GM23338 (cell line): Measurements from ENCODE around the gene GPR35. TPM values are rescaled to one million over a fixed set of nuclear protein-coding genes. Genes with fewer than 3 reads are reported as not detected.

Experiments
- ATAC-seq: fragments of 200-7000 bp; cut with Tn5 transposase; 3 replicates; pipeline ENCODE4 v1.9.1; 2020
- DNase-seq: peaks from one replicate; pipeline ENCODE4 v3.0.0-alpha.2; 2015; ENCODE audit warnings: low spot score
- H2AFZ ChIP-seq: fragments of 200-600 bp; sonication (generic); 2 replicates; pipeline ENCODE4 v1.8.0; 2016; ENCODE audit warnings: antibody characterized with exemption, mild to moderate bottlenecking, moderate library complexity
- H3F3A ChIP-seq: fragments of 200-600 bp; sonication (generic); replicated peaks from 2 replicates; pipeline ENCODE4 v1.8.0; 2017; ENCODE audit warnings: antibody characterized with exemption, mixed run types, low read depth
- H3K27ac ChIP-seq: fragments of 200-600 bp; sonication (generic); 2 replicates; pipeline ENCODE4 v1.6.1; 2016; ENCODE audit warnings: low read depth
- H3K27me3 ChIP-seq: fragments of 200-600 bp; sonication (generic); 2 replicates; pipeline ENCODE4 v1.8.0; 2016; ENCODE audit warnings: mild to moderate bottlenecking, mixed run types, moderate library complexity; ENCODE audit not compliant: insufficient read depth
- H3K36me3 ChIP-seq: fragments of 200-600 bp; sonication (generic); 2 replicates; pipeline ENCODE4 v1.8.0; 2016; ENCODE audit warnings: mild to moderate bottlenecking; ENCODE audit not compliant: insufficient read depth
- H3K4me1 ChIP-seq: fragments of 200-600 bp; sonication (generic); 2 replicates; pipeline ENCODE4 v1.8.0; 2016; ENCODE audit warnings: mild to moderate bottlenecking, moderate library complexity; ENCODE audit not compliant: insufficient read depth
- H3K4me2 ChIP-seq: fragments of 200-600 bp; sonication (generic); 2 replicates; pipeline ENCODE4 v1.7.1; 2017; ENCODE audit warnings: mixed run types
- H3K4me3 ChIP-seq: fragments of 200-600 bp; sonication (generic); 2 replicates; pipeline ENCODE4 v1.6.1; 2016; ENCODE audit warnings: mixed run types
- H3K79me2 ChIP-seq: fragments of 200-600 bp; sonication (generic); replicated peaks from 2 replicates; pipeline ENCODE4 v1.8.0; 2017; ENCODE audit warnings: mild to moderate bottlenecking; ENCODE audit not compliant: insufficient read depth
- H3K9me2 ChIP-seq: fragments of 200-600 bp; sonication (generic); 2 replicates; pipeline ENCODE4 v1.8.0; 2017; ENCODE audit not compliant: insufficient read depth
- H4K20me1 ChIP-seq: fragments of 200-600 bp; sonication (generic); replicated peaks from 2 replicates; pipeline ENCODE4 v1.8.0; 2017; ENCODE audit warnings: mild to moderate bottlenecking; ENCODE audit not compliant: insufficient read depth
- H3K27ac Mint-ChIP-seq: 2 replicates; pipeline ENCODE4 v1.8.0; 2020; ENCODE audit warnings: inconsistent platforms, mild to moderate bottlenecking, moderate library complexity, mixed read lengths
- H3K27me3 Mint-ChIP-seq: 3 replicates; pipeline ENCODE4 v1.8.0; 2022; ENCODE audit warnings: low read depth, mild to moderate bottlenecking, moderate library complexity, mixed read lengths, inconsistent platforms; ENCODE audit not compliant: insufficient read depth, poor library complexity
- H3K36me3 Mint-ChIP-seq: 3 replicates; pipeline ENCODE4 v1.8.0; 2021; ENCODE audit warnings: low read depth, mild to moderate bottlenecking, inconsistent platforms, moderate library complexity, mixed read lengths
- H3K4me1 Mint-ChIP-seq: 3 replicates; pipeline ENCODE4 v1.8.0; 2020; ENCODE audit warnings: mild to moderate bottlenecking, inconsistent platforms, mixed read lengths
- H3K4me3 Mint-ChIP-seq: 3 replicates; pipeline ENCODE4 v1.8.0; 2021; ENCODE audit warnings: moderate library complexity, mild to moderate bottlenecking, inconsistent platforms, mixed read lengths
- H3K9me3 Mint-ChIP-seq: 3 replicates; pipeline ENCODE4 v1.8.0; 2020; ENCODE audit warnings: moderate library complexity, mild to moderate bottlenecking, inconsistent platforms, mixed read lengths
- CTCF ChIP-seq, 2 experiments: fragments of 200-600 bp in 1 of 2; sonication (generic) in 1 of 2; conservative IDR thresholded peaks; 2 replicates each; pipeline versions ENCODE4 v1.5.1 to v1.6.1; 2016 to 2017; ENCODE audit warnings: antibody characterized with exemption in 2 of 2, low read depth in 2 of 2, mild to moderate bottlenecking in 2 of 2, moderate library complexity in 1 of 2
- ETS1 ChIP-seq: IDR thresholded peaks from 2 replicates; pipeline ENCODE4 v1.6.1; 2016; ENCODE audit warnings: antibody characterized with exemption
- EZH2 ChIP-seq: fragments of 200-600 bp; sonication (generic); IDR thresholded peaks from one replicate; pipeline ENCODE4 v1.8.0; 2017; ENCODE audit warnings: antibody characterized with exemption, mild to moderate bottlenecking, low read depth; ENCODE audit not compliant: unreplicated experiment
- EZH2phosphoT487 ChIP-seq: fragments of 200-600 bp; sonication (generic); IDR thresholded peaks from one replicate; pipeline ENCODE4 v1.8.1; 2018; ENCODE audit warnings: antibody characterized with exemption; ENCODE audit not compliant: unreplicated experiment
- NANOG ChIP-seq: IDR thresholded peaks from 2 replicates; pipeline ENCODE4 v1.6.1; 2016; ENCODE audit warnings: antibody characterized with exemption, borderline replicate concordance
- REST ChIP-seq: IDR thresholded peaks from one replicate; pipeline ENCODE4 v1.6.1; 2018; ENCODE audit warnings: antibody characterized with exemption; ENCODE audit not compliant: unreplicated experiment
- STAT1 ChIP-seq: IDR thresholded peaks from one replicate; pipeline ENCODE4 v1.6.1; 2016; ENCODE audit warnings: antibody characterized with exemption; ENCODE audit not compliant: unreplicated experiment
- ZNF114 ChIP-seq: fragments of 250-450 bp; sonication (Bioruptor Pico); IDR thresholded peaks from 2 replicates; pipeline ENCODE4 v1.5.0; 2020; ENCODE audit warnings: mild to moderate bottlenecking, moderate library complexity
- ZNF331 ChIP-seq: fragments of 250-450 bp; sonication (Bioruptor Pico); IDR thresholded peaks from 2 replicates; pipeline ENCODE4 v1.5.0; 2020; ENCODE audit warnings: low read depth, mild to moderate bottlenecking, moderate library complexity
- ZNF462 ChIP-seq: fragments of 250-450 bp; sonication (Bioruptor Pico); IDR thresholded peaks from 2 replicates; pipeline ENCODE4 v1.5.0; 2020; ENCODE audit warnings: mild to moderate bottlenecking, moderate library complexity
- polyA plus RNA-seq: library from polyadenylated mRNA; unstranded; fragments of >200 nt; fragmentation: Nextera tagmentation; extraction: Ambion mirVana; gene quantifications from 2 replicates; pipeline ENCODE4 v1.2.1, GENCODE V29; 2016
- total RNA-seq: library from RNA; depleted of rRNA; stranded (reverse); fragments of >200 nt; shearing (Covaris generic); gene quantifications from 2 replicates; pipeline ENCODE4 v1.2.3, GENCODE V29; 2014

Gene GPR35
- total and polyA plus RNA-seq, 2 experiments from 2014 or later, result not detected

- Histone ChIP-seq H3K4me1 (no peaks in the 10 kb centered on the region), H4K20me1 (no peaks in the 10 kb centered on the region), H3K4me3 (no peak overlapping the region), H3K27ac (no peak overlapping the region), H3K36me3 (no peaks in the 10 kb centered on the region), H3K4me2 (no peak overlapping the region), H3F3A (no peaks in the 10 kb centered on the region), H3K9me2 (no peaks in the 10 kb centered on the region), H2AFZ (no peak overlapping the region), H3K27me3 (peaks cover 26% of the 10 kb centered on the region), H3K79me2 (no peaks in the 10 kb centered on the region)
- Mint-ChIP-seq H3K4me1 (no peaks in the 10 kb centered on the region), H3K27ac (no peak overlapping the region), H3K36me3 (no peaks in the 10 kb centered on the region), H3K27me3 (peaks cover 31% of the 10 kb centered on the region), H3K4me3 (no peak overlapping the region), H3K9me3 (no peaks in the 10 kb centered on the region; the same call in 2 of the 3 replicates)
- DNase-seq, result no peak
- TF ChIP-seq ZNF331 (CRISPR knock-in tag) (no peak), ETS1 (no peak), EZH2phosphoT487 (no peak), EZH2 (no peak)
- no peak for ATAC-seq
Measured at GRCh38 chr2:240670402-240670801, 45.1 kb downstream of the GPR35 start.

- no peaks in the 10 kb centered on the region for H4K20me1 ChIP-seq
- H3K36me3 ChIP-seq, result no peaks in the 10 kb centered on the region
- no peaks in the 10 kb centered on the region for H3K79me2 ChIP-seq
- H3K27ac Mint-ChIP-seq, result no peak overlapping the region
- no peak overlapping the region for H2AFZ ChIP-seq
- H3K27ac ChIP-seq, result no peak overlapping the region
- DNase-seq (no peak), ATAC-seq (no peak)
- no peak overlapping the region for H3K4me3 ChIP-seq
- no peaks in the 10 kb centered on the region for H3K4me1 Mint-ChIP-seq
- no peaks in the 10 kb centered on the region for H3K4me1 ChIP-seq
- no peak overlapping the region for H3K4me3 Mint-ChIP-seq
- no peaks in the 10 kb centered on the region for H3F3A ChIP-seq
- peaks cover 31% of the 10 kb centered on the region for H3K27me3 Mint-ChIP-seq
- peaks cover 26% of the 10 kb centered on the region for H3K27me3 ChIP-seq
- no peak overlapping the region for H3K4me2 ChIP-seq
- H3K36me3 Mint-ChIP-seq, result no peaks in the 10 kb centered on the region
- H3K9me2 ChIP-seq, result no peaks in the 10 kb centered on the region
- no peaks in the 10 kb centered on the region; the same call in 2 of the 3 replicates for H3K9me3 Mint-ChIP-seq
- TF ChIP-seq ZNF114 (CRISPR knock-in tag) (no peak), REST (no peak), ZNF462 (CRISPR knock-in tag) (no peak), ZNF331 (CRISPR knock-in tag) (no peak), STAT1 (no peak), NANOG (no peak), CTCF (conservative IDR thresholded peaks at IDR 0.05; ENCODE audit: low read depth in 2 of 2) (no peak)
Measured at GRCh38 chr2:240670950-240671349, 45.7 kb downstream of the GPR35 start.
